GM23338 (cell line): Measurements from ENCODE around the gene SPON2.

Experiments used
- CREB1 ChIP-seq: fragments of 250-450 bp; sonication (Bioruptor Pico); IDR thresholded peaks from 2 replicates; pipeline ENCODE4 v1.5.0; 2020; ENCODE audit warnings: low read depth, mild to moderate bottlenecking, moderate library complexity
- ETS1 ChIP-seq: IDR thresholded peaks from 2 replicates; pipeline ENCODE4 v1.6.1; 2016; ENCODE audit warnings: antibody characterized with exemption
- EZH2 ChIP-seq: fragments of 200-600 bp; sonication (generic); IDR thresholded peaks from one replicate; pipeline ENCODE4 v1.8.0; 2017; ENCODE audit warnings: antibody characterized with exemption, mild to moderate bottlenecking, low read depth; ENCODE audit not compliant: unreplicated experiment
- EZH2phosphoT487 ChIP-seq: fragments of 200-600 bp; sonication (generic); IDR thresholded peaks from one replicate; pipeline ENCODE4 v1.8.1; 2018; ENCODE audit warnings: antibody characterized with exemption; ENCODE audit not compliant: unreplicated experiment
- JUNB ChIP-seq: IDR thresholded peaks from one replicate; pipeline ENCODE4 v1.6.1; 2016; ENCODE audit warnings: antibody characterized with exemption; ENCODE audit not compliant: unreplicated experiment
- NANOG ChIP-seq: IDR thresholded peaks from 2 replicates; pipeline ENCODE4 v1.6.1; 2016; ENCODE audit warnings: antibody characterized with exemption, borderline replicate concordance
- POLR2AphosphoS5 ChIP-seq: IDR thresholded peaks from 2 replicates; pipeline ENCODE4 v1.6.1; 2016; ENCODE audit warnings: antibody characterized with exemption, low read depth
- REST ChIP-seq: IDR thresholded peaks from one replicate; pipeline ENCODE4 v1.6.1; 2018; ENCODE audit warnings: antibody characterized with exemption; ENCODE audit not compliant: unreplicated experiment
- STAT1 ChIP-seq: IDR thresholded peaks from one replicate; pipeline ENCODE4 v1.6.1; 2016; ENCODE audit warnings: antibody characterized with exemption; ENCODE audit not compliant: unreplicated experiment
- ZNF114 ChIP-seq: fragments of 250-450 bp; sonication (Bioruptor Pico); IDR thresholded peaks from 2 replicates; pipeline ENCODE4 v1.5.0; 2020; ENCODE audit warnings: mild to moderate bottlenecking, moderate library complexity
- TF ChIP-seq, protein P1 (sequence below), 2 experiments: fragments of 200-600 bp in 1 of 2; sonication (generic) in 1 of 2; conservative IDR thresholded peaks; 2 replicates each; pipeline versions ENCODE4 v1.5.1 to v1.6.1; 2016 to 2017; ENCODE audit warnings: antibody characterized with exemption in 2 of 2, low read depth in 2 of 2, mild to moderate bottlenecking in 2 of 2, moderate library complexity in 1 of 2

- TF ChIP-seq, protein P1, sequence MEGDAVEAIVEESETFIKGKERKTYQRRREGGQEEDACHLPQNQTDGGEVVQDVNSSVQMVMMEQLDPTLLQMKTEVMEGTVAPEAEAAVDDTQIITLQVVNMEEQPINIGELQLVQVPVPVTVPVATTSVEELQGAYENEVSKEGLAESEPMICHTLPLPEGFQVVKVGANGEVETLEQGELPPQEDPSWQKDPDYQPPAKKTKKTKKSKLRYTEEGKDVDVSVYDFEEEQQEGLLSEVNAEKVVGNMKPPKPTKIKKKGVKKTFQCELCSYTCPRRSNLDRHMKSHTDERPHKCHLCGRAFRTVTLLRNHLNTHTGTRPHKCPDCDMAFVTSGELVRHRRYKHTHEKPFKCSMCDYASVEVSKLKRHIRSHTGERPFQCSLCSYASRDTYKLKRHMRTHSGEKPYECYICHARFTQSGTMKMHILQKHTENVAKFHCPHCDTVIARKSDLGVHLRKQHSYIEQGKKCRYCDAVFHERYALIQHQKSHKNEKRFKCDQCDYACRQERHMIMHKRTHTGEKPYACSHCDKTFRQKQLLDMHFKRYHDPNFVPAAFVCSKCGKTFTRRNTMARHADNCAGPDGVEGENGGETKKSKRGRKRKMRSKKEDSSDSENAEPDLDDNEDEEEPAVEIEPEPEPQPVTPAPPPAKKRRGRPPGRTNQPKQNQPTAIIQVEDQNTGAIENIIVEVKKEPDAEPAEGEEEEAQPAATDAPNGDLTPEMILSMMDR (conservative IDR thresholded peaks at IDR 0.05; ENCODE audit: low read depth in 2 of 2), result no peak
- TF ChIP-seq EZH2, result no peak
- no peak for TF ChIP-seq REST
- no peak for TF ChIP-seq POLR2AphosphoS5
- no peak for TF ChIP-seq EZH2phosphoT487
- no peak for TF ChIP-seq STAT1
- TF ChIP-seq JUNB, result no peak
- no peak for TF ChIP-seq CREB1
- no peak for TF ChIP-seq ZNF114
- TF ChIP-seq ETS1, result no peak
- TF ChIP-seq NANOG, result no peak
These were observed 8.3 kb downstream of the SPON2 start for GRCh38 chr4:1164040-1164439.
